ENCODE data around the gene AP1S1. TPM values are rescaled to one million over a fixed set of nuclear protein-coding genes. Genes with fewer than 3 reads are reported as not detected.

AP1S1 gene
- total and polyA plus RNA-seq, 9 of the 15 experiments (the other 6 are each of a cell fraction or from before 2014, with no cell fraction given) = 4.4 to 149 (median 89.4) TPM

DNA sequence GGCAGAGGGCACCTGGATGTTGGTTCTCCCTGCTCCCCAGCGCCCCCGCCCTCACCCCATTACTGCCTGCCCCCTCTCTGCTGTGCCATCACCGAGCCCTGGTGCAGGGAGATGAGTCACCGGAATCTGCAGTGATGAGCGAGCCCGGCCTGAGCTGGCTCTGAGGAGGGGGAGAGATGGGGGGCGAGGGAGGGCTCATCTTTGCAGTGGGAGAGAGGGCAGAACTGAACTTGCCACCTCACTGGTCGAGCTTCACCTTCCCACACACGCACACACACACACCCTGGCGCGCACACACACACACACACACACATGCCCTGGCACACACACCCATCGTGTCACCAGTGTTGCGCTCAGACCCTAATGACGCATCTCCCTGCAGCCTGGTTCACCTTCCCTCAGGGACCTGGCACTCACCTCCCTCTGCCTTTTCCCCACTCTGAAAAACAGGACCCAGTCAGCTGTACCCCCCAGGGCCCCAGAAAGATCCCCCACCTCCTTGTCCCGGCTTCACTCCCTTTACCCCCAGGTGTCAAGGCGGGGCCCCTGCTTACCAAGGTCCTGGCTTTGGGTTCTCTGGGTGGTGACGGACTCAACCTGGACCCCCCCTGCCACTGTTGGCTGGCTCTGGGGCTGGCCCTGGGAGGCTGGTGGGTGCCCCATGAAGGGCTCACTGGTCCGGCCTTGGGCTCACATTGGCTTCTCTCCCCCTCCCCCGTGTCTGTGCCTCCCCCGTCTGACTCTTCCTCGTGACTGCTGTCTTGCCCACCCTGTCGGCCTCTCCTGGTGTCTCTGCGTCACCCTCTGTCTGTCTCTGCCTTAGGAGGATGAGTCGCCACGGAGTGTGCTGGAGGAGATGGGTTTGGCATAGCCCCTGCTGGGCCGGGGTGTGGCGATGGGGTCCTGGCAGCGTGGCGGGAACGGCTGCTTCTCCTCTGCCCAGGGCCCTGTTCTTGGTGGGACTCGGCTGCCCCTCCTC lies 5.7 kb downstream of the AP1S1 start (continued):
- TF ChIP-seq TEAD1 (CRISPR knock-in tag; IDR thresholded peaks at IDR 0.05) (no peak), FOXJ3 (CRISPR knock-in tag; IDR thresholded peaks at IDR 0.05) (no peak), TAF15 (IDR thresholded peaks at IDR 0.05; ENCODE audit: low read depth, low read length) (no peak), POLR2H (tag; IDR thresholded peaks at IDR 0.05; ENCODE audit: low read depth) (no peak), ZNF431 (CRISPR knock-in tag; IDR thresholded peaks at IDR 0.05) (no peak)
- TF ChIP-seq, protein P1, sequence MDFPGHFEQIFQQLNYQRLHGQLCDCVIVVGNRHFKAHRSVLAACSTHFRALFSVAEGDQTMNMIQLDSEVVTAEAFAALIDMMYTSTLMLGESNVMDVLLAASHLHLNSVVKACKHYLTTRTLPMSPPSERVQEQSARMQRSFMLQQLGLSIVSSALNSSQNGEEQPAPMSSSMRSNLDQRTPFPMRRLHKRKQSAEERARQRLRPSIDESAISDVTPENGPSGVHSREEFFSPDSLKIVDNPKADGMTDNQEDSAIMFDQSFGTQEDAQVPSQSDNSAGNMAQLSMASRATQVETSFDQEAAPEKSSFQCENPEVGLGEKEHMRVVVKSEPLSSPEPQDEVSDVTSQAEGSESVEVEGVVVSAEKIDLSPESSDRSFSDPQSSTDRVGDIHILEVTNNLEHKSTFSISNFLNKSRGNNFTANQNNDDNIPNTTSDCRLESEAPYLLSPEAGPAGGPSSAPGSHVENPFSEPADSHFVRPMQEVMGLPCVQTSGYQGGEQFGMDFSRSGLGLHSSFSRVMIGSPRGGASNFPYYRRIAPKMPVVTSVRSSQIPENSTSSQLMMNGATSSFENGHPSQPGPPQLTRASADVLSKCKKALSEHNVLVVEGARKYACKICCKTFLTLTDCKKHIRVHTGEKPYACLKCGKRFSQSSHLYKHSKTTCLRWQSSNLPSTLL (IDR thresholded peaks at IDR 0.05) = no peak

DNA sequence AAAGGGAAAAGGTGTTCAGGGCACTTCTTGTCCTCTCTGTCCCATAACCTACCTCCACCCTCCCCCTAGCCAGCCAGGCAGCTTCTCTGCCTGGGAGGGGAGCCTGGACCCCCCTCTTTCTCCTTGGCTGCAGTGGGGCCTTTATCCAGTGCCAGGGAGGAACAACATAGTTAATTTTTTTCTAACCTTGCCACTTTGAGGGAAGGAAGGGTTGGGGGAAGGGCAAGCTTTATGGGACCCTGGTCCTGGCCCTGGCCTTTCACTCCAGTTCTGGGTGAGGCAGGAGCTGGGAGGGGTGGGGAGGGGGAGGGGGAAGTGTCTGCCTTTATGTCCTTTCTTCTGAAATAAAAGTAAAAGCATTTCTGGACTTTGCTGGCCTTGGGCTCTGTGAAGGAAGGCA lies 6.6 kb downstream of the AP1S1 start:
- H3K9ac ChIP-seq (ENCODE audit: insufficient read depth in 1 of 2, low read depth in 2 of 2, low read length in 2 of 2) = no peak overlapping the region
- no peak overlapping the region for H3K27ac ChIP-seq (ENCODE audit: extremely low read depth, low read depth, low read length)
- peaks cover 12% of the 10 kb centered on the region for H4K20me1 ChIP-seq (replicated peaks; ENCODE audit: control insufficient read depth, insufficient read depth, low read length)
- in situ Hi-C loops (cut with MboI) = no loop called here
- no peaks in the 10 kb centered on the region for H3K9me1 ChIP-seq (ENCODE audit: control insufficient read depth, insufficient read depth, low read length)
- no peak overlapping the region for H3K4me2 ChIP-seq (ENCODE audit: insufficient read depth, low read length)
- H2AFZ ChIP-seq (ENCODE audit: low read depth, low read length) = no peak overlapping the region
- no TSS peak for BruUV-seq (replicated peaks)
- ChIA-PET POLR2A (interaction anchor here (0.6 kb wide), 1 partner anchor 13 kb away, joined by 4 read pairs; no protein-coding TSS in a partner anchor), CTCF (ENCODE audit: low intra/inter-chr PET ratio) (no interaction called here)
- no peaks in the 10 kb centered on the region for H3K79me2 ChIP-seq (ENCODE audit: control insufficient read depth, insufficient read depth, low read length)
- H3K9me3 ChIP-seq (replicated peaks; ENCODE audit: control insufficient read depth, insufficient read depth, low read depth, low read length) = no peaks in the 10 kb centered on the region
- ATAC-seq (no peak), FAIRE-seq (no peak), DNase-seq (ENCODE audit: extremely low read depth in 1 of 4, low spot score in 3 of 4) (no peak)
- peaks cover 3 to 15% of the 10 kb centered on the region in 2 experiments; a peak in 2 of 5 replicates for H3K27me3 ChIP-seq (ENCODE audit: control insufficient read depth in 2 of 2, insufficient read depth in 2 of 2, low read length in 2 of 2)
- H3K36me3 ChIP-seq (ENCODE audit: control insufficient read depth, insufficient read depth, low read length) = peaks cover 44% of the 10 kb centered on the region; the same call in 2 of the 3 replicates
- H3K4me1 ChIP-seq (replicated peaks in 1 of 2; ENCODE audit: control insufficient read depth in 2 of 2, insufficient read depth in 2 of 2, low read length in 2 of 2) = peaks cover 26 to 60% of the 10 kb centered on the region in 2 experiments
- no peak overlapping the region for H3K4me3 ChIP-seq
- intact Hi-C loops (cut with micrococcal nuclease) = no loop called here
- TF ChIP-seq SMARCC2 (IDR thresholded peaks at IDR 0.05; ENCODE audit: low read depth) (no peak), SAFB2 (IDR thresholded peaks at IDR 0.05; ENCODE audit: borderline replicate concordance, low read depth, low read length, severe bottlenecking) (no peak), ILF3 (IDR thresholded peaks at IDR 0.05; ENCODE audit: borderline replicate concordance) (no peak), HDAC2 (IDR thresholded peaks at IDR 0.05) (no peak), HDAC6 (IDR thresholded peaks at IDR 0.05; ENCODE audit: low read depth, low read length) (no peak), BCOR (IDR thresholded peaks at IDR 0.05) (no peak)
- TF ChIP-seq, protein P2, sequence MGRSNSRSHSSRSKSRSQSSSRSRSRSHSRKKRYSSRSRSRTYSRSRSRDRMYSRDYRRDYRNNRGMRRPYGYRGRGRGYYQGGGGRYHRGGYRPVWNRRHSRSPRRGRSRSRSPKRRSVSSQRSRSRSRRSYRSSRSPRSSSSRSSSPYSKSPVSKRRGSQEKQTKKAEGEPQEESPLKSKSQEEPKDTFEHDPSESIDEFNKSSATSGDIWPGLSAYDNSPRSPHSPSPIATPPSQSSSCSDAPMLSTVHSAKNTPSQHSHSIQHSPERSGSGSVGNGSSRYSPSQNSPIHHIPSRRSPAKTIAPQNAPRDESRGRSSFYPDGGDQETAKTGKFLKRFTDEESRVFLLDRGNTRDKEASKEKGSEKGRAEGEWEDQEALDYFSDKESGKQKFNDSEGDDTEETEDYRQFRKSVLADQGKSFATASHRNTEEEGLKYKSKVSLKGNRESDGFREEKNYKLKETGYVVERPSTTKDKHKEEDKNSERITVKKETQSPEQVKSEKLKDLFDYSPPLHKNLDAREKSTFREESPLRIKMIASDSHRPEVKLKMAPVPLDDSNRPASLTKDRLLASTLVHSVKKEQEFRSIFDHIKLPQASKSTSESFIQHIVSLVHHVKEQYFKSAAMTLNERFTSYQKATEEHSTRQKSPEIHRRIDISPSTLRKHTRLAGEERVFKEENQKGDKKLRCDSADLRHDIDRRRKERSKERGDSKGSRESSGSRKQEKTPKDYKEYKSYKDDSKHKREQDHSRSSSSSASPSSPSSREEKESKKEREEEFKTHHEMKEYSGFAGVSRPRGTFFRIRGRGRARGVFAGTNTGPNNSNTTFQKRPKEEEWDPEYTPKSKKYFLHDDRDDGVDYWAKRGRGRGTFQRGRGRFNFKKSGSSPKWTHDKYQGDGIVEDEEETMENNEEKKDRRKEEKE (IDR thresholded peaks at IDR 0.05; ENCODE audit: borderline replicate concordance in 1 of 2, control insufficient read depth in 1 of 2, low read depth in 2 of 2, low read length in 1 of 2) = no peak
